Epithelial cell of proximal tubule (primary cell): ENCODE measurements around the gene KCTD17. TPM values are rescaled to one million over a fixed set of nuclear protein-coding genes. Genes with fewer than 3 reads are reported as not detected.

Source experiments
- DNase-seq: peaks from one replicate; pipeline ENCODE4 v3.0.0-alpha.2; 2011; ENCODE audit warnings: low read depth
- H3K4me3 ChIP-seq: 2 replicates; pipeline ENCODE4 v1.5.1; 2011; ENCODE audit warnings: low read depth, mild to moderate bottlenecking, low read length
- total RNA-seq: library from RNA; depleted of rRNA; stranded (reverse); fragments of >200 nt; gene quantifications from 2 replicates; pipeline ENCODE4 v1.2.3, GENCODE V29; 2015
- TF ChIP-seq, protein P1 (sequence below): conservative IDR thresholded peaks from 2 replicates; pipeline ENCODE4 v1.5.1; 2012; ENCODE audit warnings: low read depth, mild to moderate bottlenecking, low read length

The KCTD17 gene
- total RNA-seq, 1 donor from 2014 or later: 35.9 TPM

DNA sequence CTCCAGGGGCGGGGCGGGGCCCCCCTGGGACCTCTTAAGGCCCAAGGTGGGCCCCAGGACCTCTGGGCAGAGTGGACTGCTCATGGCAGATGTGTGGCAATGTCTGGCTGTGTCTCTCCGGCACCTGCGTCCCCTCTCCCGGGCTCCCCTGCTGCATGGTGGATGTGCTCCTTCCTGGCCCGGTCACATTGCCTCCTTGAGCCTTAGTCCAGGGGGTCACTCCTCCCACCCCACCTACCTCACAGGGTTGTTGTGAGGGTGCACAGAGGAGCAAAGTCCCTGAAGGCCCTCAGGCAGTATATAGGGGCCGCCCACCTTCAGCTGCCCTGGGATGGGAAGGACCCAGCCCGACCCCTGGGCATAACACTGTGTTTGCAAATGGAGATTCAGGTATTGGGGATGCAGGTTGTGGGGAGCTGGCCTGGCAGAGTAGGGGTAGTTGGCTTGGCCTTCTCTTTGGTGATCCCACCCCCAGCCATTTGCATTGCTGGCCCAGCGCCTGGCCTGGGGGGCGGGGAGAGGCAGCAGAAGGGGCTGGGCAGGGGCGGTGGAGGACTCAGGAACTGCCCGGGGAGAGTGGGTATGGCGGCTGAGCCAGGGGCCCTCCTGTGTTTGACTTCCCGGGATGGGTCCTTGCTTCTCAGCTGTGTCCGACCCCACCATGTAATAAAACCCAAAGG, 11.3 kb downstream of the KCTD17 start:
- H3K4me3 ChIP-seq: no peak overlapping the region
- no peak for DNase-seq
- TF ChIP-seq, protein P1, sequence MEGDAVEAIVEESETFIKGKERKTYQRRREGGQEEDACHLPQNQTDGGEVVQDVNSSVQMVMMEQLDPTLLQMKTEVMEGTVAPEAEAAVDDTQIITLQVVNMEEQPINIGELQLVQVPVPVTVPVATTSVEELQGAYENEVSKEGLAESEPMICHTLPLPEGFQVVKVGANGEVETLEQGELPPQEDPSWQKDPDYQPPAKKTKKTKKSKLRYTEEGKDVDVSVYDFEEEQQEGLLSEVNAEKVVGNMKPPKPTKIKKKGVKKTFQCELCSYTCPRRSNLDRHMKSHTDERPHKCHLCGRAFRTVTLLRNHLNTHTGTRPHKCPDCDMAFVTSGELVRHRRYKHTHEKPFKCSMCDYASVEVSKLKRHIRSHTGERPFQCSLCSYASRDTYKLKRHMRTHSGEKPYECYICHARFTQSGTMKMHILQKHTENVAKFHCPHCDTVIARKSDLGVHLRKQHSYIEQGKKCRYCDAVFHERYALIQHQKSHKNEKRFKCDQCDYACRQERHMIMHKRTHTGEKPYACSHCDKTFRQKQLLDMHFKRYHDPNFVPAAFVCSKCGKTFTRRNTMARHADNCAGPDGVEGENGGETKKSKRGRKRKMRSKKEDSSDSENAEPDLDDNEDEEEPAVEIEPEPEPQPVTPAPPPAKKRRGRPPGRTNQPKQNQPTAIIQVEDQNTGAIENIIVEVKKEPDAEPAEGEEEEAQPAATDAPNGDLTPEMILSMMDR: no peak

DNA sequence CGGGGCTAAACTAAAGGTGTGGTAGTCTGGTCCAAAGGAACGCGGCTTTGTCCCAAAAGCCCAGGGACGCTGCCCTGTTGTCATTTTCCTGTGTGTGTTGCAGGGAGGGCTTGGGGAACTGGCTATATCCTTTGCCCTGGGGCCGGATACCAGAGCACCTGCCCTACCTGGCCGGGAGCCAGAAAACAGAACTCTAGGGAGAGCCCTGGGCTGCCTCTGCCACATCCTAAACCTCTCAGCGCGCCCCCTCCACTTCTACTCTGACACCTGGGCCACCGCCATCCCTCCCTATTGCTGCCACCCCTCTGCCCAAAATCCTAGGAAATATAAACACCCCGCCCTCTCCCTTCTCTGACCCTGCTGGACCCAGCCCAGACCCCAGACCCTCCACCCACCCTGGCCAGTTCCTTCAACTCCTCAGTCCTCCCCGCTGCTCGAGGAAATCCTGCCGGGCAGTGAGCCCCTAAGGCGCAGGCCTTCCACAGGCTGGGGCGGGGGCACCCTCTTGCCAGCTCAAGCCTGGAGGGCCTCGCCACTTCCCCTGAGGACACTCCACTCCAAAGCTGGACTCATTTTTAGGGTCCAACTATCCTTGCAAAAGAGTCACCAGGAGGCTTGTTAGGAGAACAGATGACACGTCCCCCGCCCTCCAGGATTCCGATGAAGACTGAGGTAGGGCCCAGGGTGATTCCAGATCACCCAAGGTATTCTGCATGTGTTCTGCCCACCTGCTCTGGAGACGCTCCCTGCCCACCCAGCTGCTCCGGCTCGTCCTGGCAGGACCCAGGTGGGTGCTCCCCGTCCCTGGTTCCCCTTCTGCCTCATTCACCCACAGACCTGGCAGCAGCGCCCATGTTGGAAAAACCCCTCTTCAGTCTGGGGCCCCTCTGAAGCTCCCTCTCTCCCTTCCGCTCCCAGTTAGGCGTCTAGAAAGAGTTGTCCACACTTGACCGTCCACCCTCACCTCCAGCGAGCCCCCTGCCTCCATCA, 12.2 kb downstream of the KCTD17 start:
- TF ChIP-seq, protein P1: no peak
- no peak for DNase-seq
- no peak overlapping the region for H3K4me3 ChIP-seq

DNA sequence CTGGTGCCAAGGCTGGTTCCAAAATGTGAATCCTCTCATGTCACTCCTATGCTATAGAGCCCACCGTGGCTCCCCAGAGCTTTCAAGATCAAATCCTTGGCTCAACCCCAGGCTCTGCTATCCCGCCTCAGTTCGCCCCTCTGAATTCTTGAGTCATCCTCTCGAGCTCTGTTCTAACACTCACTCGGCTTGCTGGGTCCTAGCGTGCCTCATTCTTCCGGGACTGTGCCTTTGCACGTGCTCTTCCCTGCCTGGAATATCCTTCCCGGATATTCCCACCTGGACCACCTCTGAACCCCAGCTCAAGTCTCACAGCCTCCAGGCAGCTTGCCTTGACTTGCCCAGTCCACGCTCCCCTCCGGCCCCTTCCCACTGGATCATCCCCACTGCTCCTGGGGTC, 13.0 kb downstream of the KCTD17 start:
- TF ChIP-seq, protein P1: no peak
- no peak overlapping the region for H3K4me3 ChIP-seq
- no peak for DNase-seq

DNA sequence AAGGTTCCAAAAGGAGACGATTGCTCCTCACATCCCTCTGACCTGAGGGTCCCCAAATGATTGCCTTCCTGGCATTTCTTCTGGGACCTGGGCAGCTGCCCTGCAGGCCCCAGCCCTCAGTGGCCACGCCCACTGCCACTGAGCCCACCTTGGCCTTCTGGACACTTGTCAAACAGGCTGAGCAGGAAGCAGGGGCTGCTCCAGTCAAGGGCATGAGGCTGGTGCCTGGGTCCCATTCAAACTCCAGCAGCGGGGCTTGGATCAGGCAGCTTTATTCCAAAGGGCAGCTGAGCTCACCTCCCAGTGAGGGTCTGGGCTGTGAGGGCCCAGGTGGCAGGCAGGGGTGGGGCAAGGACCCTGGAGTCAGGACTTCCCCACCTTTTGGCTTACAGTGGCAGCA, 13.6 kb downstream of the KCTD17 start:
- no peak overlapping the region for H3K4me3 ChIP-seq
- DNase-seq: no peak
- TF ChIP-seq, protein P1: no peak

DNA sequence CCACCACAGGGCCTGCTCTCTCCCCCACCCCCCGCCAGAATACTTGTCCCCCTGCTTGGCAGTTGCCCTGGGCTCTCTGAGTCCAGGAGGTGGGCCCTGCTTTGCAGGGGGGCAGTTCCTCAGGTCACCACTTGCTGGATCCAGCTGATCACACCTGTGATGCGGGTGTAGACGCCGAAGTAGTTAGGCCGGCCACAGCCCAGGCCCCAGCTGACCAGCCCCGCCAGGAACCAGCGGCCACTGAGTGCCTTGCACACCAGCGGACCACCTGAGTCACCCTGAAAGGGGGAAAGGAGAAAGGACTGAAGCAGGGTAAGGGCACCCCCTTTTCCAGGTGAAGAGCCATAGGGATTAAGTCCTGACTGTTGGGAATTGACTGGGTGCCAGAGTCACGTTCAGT, 14.4 kb downstream of the KCTD17 start:
- no peak overlapping the region for H3K4me3 ChIP-seq
- DNase-seq: no peak
- TF ChIP-seq, protein P1: no peak

DNA sequence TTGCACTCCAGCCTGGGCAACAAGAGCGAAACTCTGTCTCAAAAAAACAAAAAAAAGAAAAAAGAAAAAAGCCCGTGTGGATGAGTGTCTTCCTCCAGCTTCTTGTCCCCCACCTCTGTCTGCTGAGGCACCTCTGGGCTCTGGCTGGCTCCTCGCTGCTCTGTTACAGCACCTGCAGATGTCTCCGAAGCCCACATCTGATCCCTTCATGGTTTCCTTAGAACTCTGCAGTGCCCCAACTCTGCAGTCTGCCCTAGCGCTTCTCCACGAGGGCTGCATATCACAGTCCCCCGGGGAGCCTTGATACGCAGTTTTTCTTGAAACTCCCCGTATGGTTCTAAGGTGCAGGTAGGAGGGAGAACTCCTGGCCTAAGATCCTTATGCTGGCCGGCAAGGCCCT, 15.9 kb downstream of the KCTD17 start:
- no peak for DNase-seq
- H3K4me3 ChIP-seq: no peak overlapping the region
- TF ChIP-seq, protein P1: no peak

DNA sequence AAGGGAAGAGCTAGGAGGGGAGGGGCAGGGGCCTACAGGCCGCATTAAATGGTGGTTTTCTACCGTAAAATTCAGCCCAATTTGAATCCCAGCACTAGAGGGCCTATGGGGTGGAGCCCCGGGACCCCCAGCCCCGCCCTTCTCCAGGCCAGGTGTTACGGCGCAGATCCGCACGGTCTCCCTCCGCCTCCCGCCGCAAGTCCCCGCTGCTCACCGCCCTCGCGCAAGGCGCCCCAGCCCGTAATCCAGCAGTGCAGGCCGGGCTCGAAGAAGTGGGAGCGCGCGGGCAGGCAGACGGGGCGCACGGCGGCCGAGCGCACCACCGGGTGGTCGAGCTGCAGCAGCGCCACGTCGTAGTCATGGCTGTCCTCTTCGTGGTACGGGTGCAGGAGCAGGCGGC, 17.3 kb downstream of the KCTD17 start:
- no peak for DNase-seq
- TF ChIP-seq, protein P1: no peak
- H3K4me3 ChIP-seq: no peak overlapping the region
